VCaP (cell line): ENCODE results near the gene FGFRL1.

Experiments used
- H3K27ac ChIP-seq: fragments of 450-650 bp; 2 replicates; pipeline ENCODE4 v1.5.1; 2017
- TF ChIP-seq, protein P1 (sequence below): fragments of 450-650 bp; conservative IDR thresholded peaks from 2 replicates; pipeline ENCODE4 v1.5.1; 2017; ENCODE audit warnings: mild to moderate bottlenecking, moderate library complexity

The FGFRL1 gene

GRCh38 chr4:1022051-1022738 is 10.8 kb downstream of the FGFRL1 start:
- TF ChIP-seq, protein P1, sequence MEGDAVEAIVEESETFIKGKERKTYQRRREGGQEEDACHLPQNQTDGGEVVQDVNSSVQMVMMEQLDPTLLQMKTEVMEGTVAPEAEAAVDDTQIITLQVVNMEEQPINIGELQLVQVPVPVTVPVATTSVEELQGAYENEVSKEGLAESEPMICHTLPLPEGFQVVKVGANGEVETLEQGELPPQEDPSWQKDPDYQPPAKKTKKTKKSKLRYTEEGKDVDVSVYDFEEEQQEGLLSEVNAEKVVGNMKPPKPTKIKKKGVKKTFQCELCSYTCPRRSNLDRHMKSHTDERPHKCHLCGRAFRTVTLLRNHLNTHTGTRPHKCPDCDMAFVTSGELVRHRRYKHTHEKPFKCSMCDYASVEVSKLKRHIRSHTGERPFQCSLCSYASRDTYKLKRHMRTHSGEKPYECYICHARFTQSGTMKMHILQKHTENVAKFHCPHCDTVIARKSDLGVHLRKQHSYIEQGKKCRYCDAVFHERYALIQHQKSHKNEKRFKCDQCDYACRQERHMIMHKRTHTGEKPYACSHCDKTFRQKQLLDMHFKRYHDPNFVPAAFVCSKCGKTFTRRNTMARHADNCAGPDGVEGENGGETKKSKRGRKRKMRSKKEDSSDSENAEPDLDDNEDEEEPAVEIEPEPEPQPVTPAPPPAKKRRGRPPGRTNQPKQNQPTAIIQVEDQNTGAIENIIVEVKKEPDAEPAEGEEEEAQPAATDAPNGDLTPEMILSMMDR = no peak
- H3K27ac ChIP-seq = 0 out of 2 replicates have a peak overlapping the region, but pooled peaks have one; percentile 11

- TF ChIP-seq, protein P1 = no peak
Observed at GRCh38 chr4:1022739-1023066, 11.3 kb downstream of the FGFRL1 start.

DNA sequence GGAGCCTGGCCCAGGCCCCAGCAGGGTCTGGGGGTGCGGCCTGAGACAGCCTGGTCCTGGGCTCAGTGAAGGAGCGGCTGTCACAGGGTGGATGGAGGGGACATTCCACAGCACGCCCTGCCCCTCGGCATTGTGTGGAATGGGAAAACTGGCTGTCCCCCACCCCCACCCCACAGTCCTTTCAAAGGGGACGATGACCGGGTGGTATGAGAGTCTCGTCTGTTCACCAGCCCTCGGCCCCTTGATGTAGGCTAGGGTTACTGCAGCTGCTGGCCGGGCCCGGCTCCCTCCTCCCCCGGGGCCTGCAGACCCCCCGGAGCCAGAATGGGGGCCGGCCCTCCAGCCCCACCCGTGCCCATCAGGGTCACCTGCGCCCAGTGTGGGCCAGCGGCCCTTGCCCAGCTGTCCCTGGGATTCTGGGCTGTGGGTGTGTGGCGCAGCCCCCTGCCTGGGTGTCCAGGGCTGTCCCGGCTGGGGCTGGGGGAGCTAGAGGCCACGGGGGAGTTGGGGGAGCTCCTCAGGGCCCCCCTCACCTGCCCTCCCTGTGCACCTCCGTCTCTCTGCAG is 11.7 kb downstream of the FGFRL1 start:
- TF ChIP-seq, protein P1 = no peak
- no peak overlapping the region for H3K27ac ChIP-seq

More at GRCh38 chr4:1022739-1023066, 11.3 kb downstream of the FGFRL1 start:
- H3K27ac ChIP-seq = no peak overlapping the region

DNA sequence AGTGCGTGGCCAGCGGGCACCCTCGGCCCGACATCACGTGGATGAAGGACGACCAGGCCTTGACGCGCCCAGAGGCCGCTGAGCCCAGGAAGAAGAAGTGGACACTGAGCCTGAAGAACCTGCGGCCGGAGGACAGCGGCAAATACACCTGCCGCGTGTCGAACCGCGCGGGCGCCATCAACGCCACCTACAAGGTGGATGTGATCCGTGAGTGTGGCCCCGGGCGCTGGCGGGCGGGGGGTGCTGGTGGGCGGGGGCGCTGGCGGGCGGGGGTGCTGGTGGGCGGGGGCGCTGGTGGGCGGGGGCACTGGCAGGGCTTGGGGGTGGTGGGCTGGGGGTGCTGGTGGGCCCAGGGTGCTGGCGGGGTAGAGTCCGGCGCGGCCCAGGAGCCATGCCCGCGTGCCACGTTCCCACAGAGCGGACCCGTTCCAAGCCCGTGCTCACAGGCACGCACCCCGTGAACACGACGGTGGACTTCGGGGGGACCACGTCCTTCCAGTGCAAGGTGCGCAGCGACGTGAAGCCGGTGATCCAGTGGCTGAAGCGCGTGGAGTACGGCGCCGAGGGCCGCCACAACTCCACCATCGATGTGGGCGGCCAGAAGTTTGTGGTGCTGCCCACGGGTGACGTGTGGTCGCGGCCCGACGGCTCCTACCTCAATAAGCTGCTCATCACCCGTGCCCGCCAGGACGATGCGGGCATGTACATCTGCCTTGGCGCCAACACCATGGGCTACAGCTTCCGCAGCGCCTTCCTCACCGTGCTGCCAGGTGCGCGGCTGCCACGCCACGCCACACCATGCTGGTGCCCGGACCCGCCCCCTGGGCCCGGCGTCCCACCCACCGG is 12.7 kb downstream of the FGFRL1 start:
- H3K27ac ChIP-seq = no peak overlapping the region; the same call in 1 of the 2 replicates
- TF ChIP-seq, protein P1 = no peak

DNA sequence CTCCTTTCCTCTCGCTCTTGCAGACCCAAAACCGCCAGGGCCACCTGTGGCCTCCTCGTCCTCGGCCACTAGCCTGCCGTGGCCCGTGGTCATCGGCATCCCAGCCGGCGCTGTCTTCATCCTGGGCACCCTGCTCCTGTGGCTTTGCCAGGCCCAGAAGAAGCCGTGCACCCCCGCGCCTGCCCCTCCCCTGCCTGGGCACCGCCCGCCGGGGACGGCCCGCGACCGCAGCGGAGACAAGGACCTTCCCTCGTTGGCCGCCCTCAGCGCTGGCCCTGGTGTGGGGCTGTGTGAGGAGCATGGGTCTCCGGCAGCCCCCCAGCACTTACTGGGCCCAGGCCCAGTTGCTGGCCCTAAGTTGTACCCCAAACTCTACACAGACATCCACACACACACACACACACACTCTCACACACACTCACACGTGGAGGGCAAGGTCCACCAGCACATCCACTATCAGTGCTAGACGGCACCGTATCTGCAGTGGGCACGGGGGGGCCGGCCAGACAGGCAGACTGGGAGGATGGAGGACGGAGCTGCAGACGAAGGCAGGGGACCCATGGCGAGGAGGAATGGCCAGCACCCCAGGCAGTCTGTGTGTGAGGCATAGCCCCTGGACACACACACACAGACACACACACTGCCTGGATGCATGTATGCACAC is 13.6 kb downstream of the FGFRL1 start:
- H3K27ac ChIP-seq = no peak overlapping the region; the same call in 1 of the 2 replicates
- TF ChIP-seq, protein P1 = no peak

DNA sequence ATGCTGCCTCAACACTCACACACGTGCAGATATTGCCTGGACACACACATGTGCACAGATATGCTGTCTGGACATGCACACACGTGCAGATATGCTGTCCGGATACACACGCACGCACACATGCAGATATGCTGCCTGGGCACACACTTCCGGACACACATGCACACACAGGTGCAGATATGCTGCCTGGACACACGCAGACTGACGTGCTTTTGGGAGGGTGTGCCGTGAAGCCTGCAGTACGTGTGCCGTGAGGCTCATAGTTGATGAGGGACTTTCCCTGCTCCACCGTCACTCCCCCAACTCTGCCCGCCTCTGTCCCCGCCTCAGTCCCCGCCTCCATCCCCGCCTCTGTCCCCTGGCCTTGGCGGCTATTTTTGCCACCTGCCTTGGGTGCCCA is 14.7 kb downstream of the FGFRL1 start:
- TF ChIP-seq, protein P1 = no peak

More for the DNA sequence above, 14.7 kb downstream of the FGFRL1 start:
- H3K27ac ChIP-seq = no peak overlapping the region; the same call in 1 of the 2 replicates
